Fibroblast of lung (primary cell): ENCODE results near the gene SESN2. TPM values are rescaled to one million over a fixed set of nuclear protein-coding genes. Genes with fewer than 3 reads are reported as not detected.
"Not testable (repeated sequence)": the region's sequence is repeated elsewhere in the genome, so short reads cannot be mapped to it uniquely, and the experiment has no call there.

ENCODE experiments used
- DNase-seq, 2 donors: peaks; one replicate each; pipeline versions ENCODE4 v3.0.0 to v3.0.0-alpha.2; 2010; ENCODE audit warnings: low read depth in 2 of 2
- H2AFZ ChIP-seq: 2 replicates; pipeline ENCODE4 v1.5.1; 2012; ENCODE audit warnings: low read length, control low read depth, inconsistent platforms
- H3K27ac ChIP-seq: 2 replicates; pipeline ENCODE4 v1.5.1; 2011; ENCODE audit warnings: low read length, control low read depth; ENCODE audit not compliant: insufficient read depth
- H3K27me3 ChIP-seq: 2 replicates; pipeline ENCODE4 v1.5.1; 2011; ENCODE audit warnings: mild to moderate bottlenecking, low read length; ENCODE audit not compliant: control insufficient read depth, insufficient read depth
- H3K36me3 ChIP-seq: 2 replicates; pipeline ENCODE4 v1.5.1; 2011; ENCODE audit warnings: low read length; ENCODE audit not compliant: control insufficient read depth, insufficient read depth
- H3K4me1 ChIP-seq: 2 replicates; pipeline ENCODE4 v1.5.1; 2011; ENCODE audit warnings: low read length; ENCODE audit not compliant: control insufficient read depth, insufficient read depth; ENCODE audit errors: extremely low read depth
- H3K4me2 ChIP-seq: 2 replicates; pipeline ENCODE4 v1.5.1; 2011; ENCODE audit warnings: low read length, control low read depth; ENCODE audit not compliant: insufficient read depth; ENCODE audit errors: extremely low read depth
- H3K4me3 ChIP-seq, 4 experiments: fragments of 200-600 bp in 1 of 4; sonication (generic) in 1 of 4; replicated peaks in 1 of 4; 2 replicates each; pipeline ENCODE4 v1.5.1; 2011 to 2016; ENCODE audit warnings: low read length in 4 of 4, low read depth in 3 of 4, mild to moderate bottlenecking in 3 of 4, control low read depth in 2 of 4, inconsistent platforms in 1 of 4, mixed read lengths in 1 of 4; ENCODE audit not compliant: insufficient read depth in 1 of 4; ENCODE audit errors: control extremely low read depth in 1 of 4
- H3K79me2 ChIP-seq: 2 replicates; pipeline ENCODE4 v1.5.1; 2012; ENCODE audit warnings: mild to moderate bottlenecking, low read length, inconsistent platforms; ENCODE audit not compliant: control insufficient read depth, insufficient read depth
- H3K9ac ChIP-seq: 2 replicates; pipeline ENCODE4 v1.5.1; 2011; ENCODE audit warnings: mild to moderate bottlenecking, low read length, control low read depth; ENCODE audit not compliant: insufficient read depth
- H3K9me3 ChIP-seq: 2 replicates; pipeline ENCODE4 v1.5.1; 2012; ENCODE audit warnings: low read depth, low read length; ENCODE audit not compliant: control insufficient read depth, insufficient read depth
- H4K20me1 ChIP-seq: 2 replicates; pipeline ENCODE4 v1.5.1; 2011; ENCODE audit warnings: low read length; ENCODE audit not compliant: control insufficient read depth, insufficient read depth; ENCODE audit errors: extremely low read depth
- CTCF ChIP-seq, 2 donors: IDR thresholded peaks in 1 of 2; conservative IDR thresholded peaks in 1 of 2; 1 replicate in 1 of 2; 2 replicates in 1 of 2; pipeline ENCODE4 v1.5.1; 2011 to 2012; ENCODE audit warnings: low read length in 2 of 2, control low read depth in 1 of 2, inconsistent platforms in 1 of 2, low read depth in 1 of 2, mild to moderate bottlenecking in 1 of 2
- EZH2 ChIP-seq: IDR thresholded peaks from 2 replicates; pipeline ENCODE4 v1.5.1; 2012; ENCODE audit warnings: low read length, control low read depth, mild to moderate bottlenecking; ENCODE audit errors: missing control alignments
- polyA plus RNA-seq, 2 donors: library from polyadenylated mRNA; depleted of rRNA in 1 of 2; stranded (reverse) in 1 of 2; unstranded in 1 of 2; fragments of >200 nt; gene quantifications; 2 replicates each; pipeline ENCODE4 v1.2.1, GENCODE V29; 2011 to 2012; ENCODE audit warnings: missing spikeins in 1 of 2
- total RNA-seq: library from RNA; depleted of rRNA; stranded (reverse); fragments of >200 nt; gene quantifications from 2 replicates; pipeline ENCODE4 v1.2.1, GENCODE V29; 2014

Gene SESN2
- total and polyA plus RNA-seq, 2 donors (not counting 1 experiment from before 2014, with no cell fraction given) = 8.4 to 55.2 TPM

- H3K4me2 ChIP-seq = no peak overlapping the region
- no peaks in the 10 kb centered on the region for H3K27me3 ChIP-seq
- H3K9ac ChIP-seq = no peak overlapping the region
- no peaks in the 10 kb centered on the region for H4K20me1 ChIP-seq
- H2AFZ ChIP-seq = no peak overlapping the region
- no peaks in the 10 kb centered on the region for H3K9me3 ChIP-seq
- TF ChIP-seq CTCF (conservative IDR thresholded peaks at IDR 0.05 in 1 of 2, IDR thresholded peaks at IDR 0.05 in 1 of 2; ENCODE audit: low read depth in 1 of 2, low read length in 2 of 2) (no peak), EZH2 (no peak)
- no peaks in the 10 kb centered on the region for H3K79me2 ChIP-seq
- H3K4me1 ChIP-seq = no peaks in the 10 kb centered on the region
- no peaks in the 10 kb centered on the region for H3K36me3 ChIP-seq
- H3K27ac ChIP-seq = no peak overlapping the region
- no peak for DNase-seq
- no peak overlapping the region for H3K4me3 ChIP-seq
Measured at GRCh38 chr1:28323720-28324119, 64.4 kb downstream of the SESN2 start.

DNA sequence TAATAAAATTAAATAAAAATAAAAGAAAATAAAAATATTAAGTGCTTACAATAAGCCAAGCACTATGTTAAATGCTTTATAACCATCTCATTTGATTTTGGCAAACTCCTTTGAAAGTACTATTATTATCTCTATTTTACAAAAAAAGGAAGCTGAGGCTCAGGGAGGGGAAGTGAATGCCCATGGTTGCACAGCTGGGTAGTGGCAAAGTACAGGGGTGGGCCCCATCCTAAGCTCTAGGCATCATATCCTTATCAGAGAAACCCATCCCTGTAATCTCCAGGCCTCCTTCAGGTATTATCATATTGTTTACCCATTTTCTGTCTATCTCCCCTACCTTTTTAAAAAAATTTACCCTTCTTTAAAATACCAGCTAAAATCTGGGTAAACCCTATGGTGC, 67.2 kb downstream of the SESN2 start:
- H3K79me2 ChIP-seq = peaks cover 6% of the 10 kb centered on the region
- H3K9ac ChIP-seq = no peak overlapping the region
- H3K4me2 ChIP-seq = no peak overlapping the region
- H4K20me1 ChIP-seq = no peaks in the 10 kb centered on the region
- TF ChIP-seq CTCF (conservative IDR thresholded peaks at IDR 0.05 in 1 of 2, IDR thresholded peaks at IDR 0.05 in 1 of 2; ENCODE audit: low read depth in 1 of 2, low read length in 2 of 2) (no peak), EZH2 (no peak)
- H3K27ac ChIP-seq = no peak overlapping the region
- no peak overlapping the region for H2AFZ ChIP-seq
- no peaks in the 10 kb centered on the region for H3K36me3 ChIP-seq
- H3K27me3 ChIP-seq = no peaks in the 10 kb centered on the region
- no peak for DNase-seq
- H3K9me3 ChIP-seq = no peaks in the 10 kb centered on the region
- H3K4me1 ChIP-seq = no peaks in the 10 kb centered on the region
- no peak overlapping the region for H3K4me3 ChIP-seq

GRCh38 chr1:28326984-28327383, 67.7 kb downstream of the SESN2 start:
- no peaks in the 10 kb centered on the region for H3K4me1 ChIP-seq
- no peak for DNase-seq

GRCh38 chr1:28327431-28327830, 68.1 kb downstream of the SESN2 start:
- not testable (repeated sequence) for H3K9ac ChIP-seq, H2AFZ ChIP-seq, DNase-seq, H3K79me2 ChIP-seq, H3K4me1 ChIP-seq, H3K27ac ChIP-seq, H4K20me1 ChIP-seq, H3K4me3 ChIP-seq, H3K27me3 ChIP-seq, H3K36me3 ChIP-seq, H3K9me3 ChIP-seq, H3K4me2 ChIP-seq

More at GRCh38 chr1:28326984-28327383, 67.7 kb downstream of the SESN2 start:
- Histone ChIP-seq H3K27ac (no peak overlapping the region), H3K9me3 (no peaks in the 10 kb centered on the region), H3K9ac (no peak overlapping the region), H3K36me3 (no peaks in the 10 kb centered on the region), H4K20me1 (no peaks in the 10 kb centered on the region), H3K4me3 (no peak overlapping the region), H3K4me2 (no peak overlapping the region), H3K79me2 (peaks cover 6% of the 10 kb centered on the region), H3K27me3 (no peaks in the 10 kb centered on the region), H2AFZ (no peak overlapping the region)
- no peak for TF ChIP-seq EZH2
- no peak for TF ChIP-seq CTCF (conservative IDR thresholded peaks at IDR 0.05 in 1 of 2, IDR thresholded peaks at IDR 0.05 in 1 of 2; ENCODE audit: low read depth in 1 of 2, low read length in 2 of 2)
